ENCODE results near the gene OR52R1. TPM values are rescaled to one million over a fixed set of nuclear protein-coding genes. Genes with fewer than 3 reads are reported as not detected.

Gene OR52R1
- total RNA-seq, 1 experiment from 2014 or later = not detected

GRCh38 chr11:4766420-4767043 lies 37.6 kb downstream of the OR52R1 start:
- Histone ChIP-seq H3K36me3 (no peaks in the 10 kb centered on the region), H3K4me3 (no peak overlapping the region), H3K27me3 (no peaks in the 10 kb centered on the region), H3K9me3 (no peaks in the 10 kb centered on the region)
- no peak for DNase-seq

GRCh38 chr11:4763096-4763495 lies 41.1 kb downstream of the OR52R1 start:
- H3K27me3 ChIP-seq = no peaks in the 10 kb centered on the region
- H3K4me3 ChIP-seq = no peak overlapping the region
- H3K36me3 ChIP-seq = no peaks in the 10 kb centered on the region
- H3K9me3 ChIP-seq = no peaks in the 10 kb centered on the region
- DNase-seq = no peak

Other genes starting within 250 kb of the OR52R1 start
- not detected in 2 replicates for gene OR52I2, start 222.6 kb downstream of the OR52R1 start, total RNA-seq (2014; rRNA removed; shearing (Covaris generic); ENCODE audit: low replicate concordance)
- gene OR52I1, start 210.3 kb downstream of the OR52R1 start, total RNA-seq (2014; rRNA removed; shearing (Covaris generic); ENCODE audit: low replicate concordance) = not detected in 2 replicates
- 6.2 and 9.9 TPM in 2 replicates for gene TRIM68, start 196.1 kb downstream of the OR52R1 start, total RNA-seq (2014; rRNA removed; shearing (Covaris generic); ENCODE audit: low replicate concordance)
- gene OR51D1, start 166.9 kb downstream of the OR52R1 start, total RNA-seq (2014; rRNA removed; shearing (Covaris generic); ENCODE audit: low replicate concordance) = not detected in 2 replicates
- gene OR51E1, start 160.4 kb downstream of the OR52R1 start, total RNA-seq (2014; rRNA removed; shearing (Covaris generic); ENCODE audit: low replicate concordance) = not detected in 2 replicates
- gene OR51E2, start 106.5 kb downstream of the OR52R1 start, total RNA-seq (2014; rRNA removed; shearing (Covaris generic); ENCODE audit: low replicate concordance) = 0.23 and 3.5 TPM in 2 replicates
- 0.43 TPM in 1 of 2 replicates, not detected in the other for gene MMP26, start 99.6 kb downstream of the OR52R1 start, total RNA-seq (2014; rRNA removed; shearing (Covaris generic); ENCODE audit: low replicate concordance)
- not detected in 2 replicates for gene OR51F1, start 34.4 kb downstream of the OR52R1 start, total RNA-seq (2014; rRNA removed; shearing (Covaris generic); ENCODE audit: low replicate concordance)
- not detected in 2 replicates for gene OR51F2, start 16.9 kb upstream of the OR52R1 start, total RNA-seq (2014; rRNA removed; shearing (Covaris generic); ENCODE audit: low replicate concordance)
- not detected in 2 replicates for gene OR51S1, start 44.8 kb upstream of the OR52R1 start, total RNA-seq (2014; rRNA removed; shearing (Covaris generic); ENCODE audit: low replicate concordance)
- not detected in 2 replicates for gene OR51T1, start 77.5 kb upstream of the OR52R1 start, total RNA-seq (2014; rRNA removed; shearing (Covaris generic); ENCODE audit: low replicate concordance)
- not detected in 2 replicates for gene OR51A7, start 99.4 kb upstream of the OR52R1 start, total RNA-seq (2014; rRNA removed; shearing (Covaris generic); ENCODE audit: low replicate concordance)
- gene OR51G2, start 115.0 kb upstream of the OR52R1 start, total RNA-seq (2014; rRNA removed; shearing (Covaris generic); ENCODE audit: low replicate concordance) = not detected in 2 replicates
- gene OR51G1, start 120.0 kb upstream of the OR52R1 start, total RNA-seq (2014; rRNA removed; shearing (Covaris generic); ENCODE audit: low replicate concordance) = not detected in 2 replicates
- not detected in 2 replicates for gene OR51A4, start 143.2 kb upstream of the OR52R1 start, total RNA-seq (2014; rRNA removed; shearing (Covaris generic); ENCODE audit: low replicate concordance)
- gene OR51A2, start 151.3 kb upstream of the OR52R1 start, total RNA-seq (2014; rRNA removed; shearing (Covaris generic); ENCODE audit: low replicate concordance) = not detected in 2 replicates
- gene OR51L1, start 190.5 kb upstream of the OR52R1 start, total RNA-seq (2014; rRNA removed; shearing (Covaris generic); ENCODE audit: low replicate concordance) = not detected in 2 replicates
- not detected in 2 replicates for gene OR52J3, start 242.1 kb upstream of the OR52R1 start, total RNA-seq (2014; rRNA removed; shearing (Covaris generic); ENCODE audit: low replicate concordance)

Measured in MG63 (cell line).